T-helper 1 cell treated with Interleukin-12 subunit alpha and Interleukin-12 subunit beta and Interleukin-4 antibody, amounts not matched to agents 30 μg/mL and 1 μg/mL, for 36 hours (primary cell): ENCODE measurements around the gene BICRA.

Experiments used
- H3K27ac Mint-ChIP-seq: one replicate; pipeline ENCODE4 v1.8.0; 2021; ENCODE audit warnings: mild to moderate bottlenecking, mixed read lengths
- H3K27me3 Mint-ChIP-seq: one replicate; pipeline ENCODE4 v1.8.0; 2021; ENCODE audit warnings: low read depth, mixed read lengths
- H3K36me3 Mint-ChIP-seq: one replicate; pipeline ENCODE4 v1.8.0; 2021; ENCODE audit warnings: low read depth, mixed read lengths
- H3K4me1 Mint-ChIP-seq: one replicate; pipeline ENCODE4 v1.8.0; 2021; ENCODE audit warnings: low read depth, mixed read lengths
- H3K4me3 Mint-ChIP-seq: one replicate; pipeline ENCODE4 v1.8.0; 2021; ENCODE audit warnings: mild to moderate bottlenecking, moderate library complexity, mixed read lengths
- H3K9me3 Mint-ChIP-seq: one replicate; pipeline ENCODE4 v1.8.0; 2021; ENCODE audit warnings: mixed read lengths

Gene BICRA

GRCh38 chr19:47695533-47696262, 86.8 kb downstream of the BICRA start:
- Mint-ChIP-seq H3K27me3 (no peaks in the 10 kb centered on the region), H3K36me3 (peaks cover 11% of the 10 kb centered on the region), H3K4me1 (peaks cover 4% of the 10 kb centered on the region), H3K4me3 (no peak overlapping the region), H3K9me3 (no peaks in the 10 kb centered on the region), H3K27ac (peak overlapping the region; percentile 10)

GRCh38 chr19:47696635-47697034, 87.7 kb downstream of the BICRA start:
- no peaks in the 10 kb centered on the region for H3K27me3 Mint-ChIP-seq
- peaks cover 11% of the 10 kb centered on the region for H3K36me3 Mint-ChIP-seq
- no peak overlapping the region for H3K4me3 Mint-ChIP-seq
- no peaks in the 10 kb centered on the region for H3K9me3 Mint-ChIP-seq
- no peaks in the 10 kb centered on the region for H3K4me1 Mint-ChIP-seq
- no peak overlapping the region for H3K27ac Mint-ChIP-seq

DNA sequence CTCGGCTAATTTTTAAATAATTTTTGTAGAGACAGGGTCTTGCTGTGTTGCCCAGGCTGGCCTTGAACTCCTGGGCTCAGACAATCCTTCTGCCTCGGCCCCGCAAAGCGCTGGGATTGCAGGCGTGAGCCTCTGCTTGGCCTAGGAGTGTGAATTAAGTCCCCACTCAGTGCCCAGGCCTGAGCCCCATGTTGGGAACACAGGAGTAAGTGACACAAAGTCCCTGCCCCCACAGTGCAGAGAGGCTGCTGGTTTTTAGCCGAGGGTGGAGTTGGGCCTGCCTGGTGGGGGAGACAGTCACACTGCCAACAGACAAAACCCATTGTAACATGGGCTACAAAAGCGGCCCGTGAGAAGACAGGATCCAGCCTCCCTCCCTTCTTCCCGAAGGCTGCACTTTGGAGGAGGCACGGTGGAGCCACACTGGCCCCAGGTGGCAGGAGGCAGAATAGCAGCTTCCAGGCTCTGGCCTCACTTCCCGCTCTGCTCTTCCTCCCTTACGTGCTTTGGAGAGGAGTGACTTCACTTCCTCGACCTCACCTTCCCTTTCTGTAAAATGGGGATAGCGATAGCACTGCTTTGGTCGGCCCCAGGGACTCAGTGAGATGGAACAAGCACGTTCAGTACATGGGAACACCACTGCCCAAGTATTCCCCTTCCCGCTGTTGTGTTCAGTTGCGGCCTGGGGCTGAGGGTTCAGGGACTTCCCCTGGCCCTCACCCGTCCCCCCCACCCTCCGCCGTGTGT, 89.1 kb downstream of the BICRA start:
- no peak overlapping the region for H3K27ac Mint-ChIP-seq
- H3K36me3 Mint-ChIP-seq, result peaks cover 6% of the 10 kb centered on the region
- H3K4me1 Mint-ChIP-seq, result no peaks in the 10 kb centered on the region
- no peak overlapping the region for H3K4me3 Mint-ChIP-seq
- no peaks in the 10 kb centered on the region for H3K27me3 Mint-ChIP-seq
- no peaks in the 10 kb centered on the region for H3K9me3 Mint-ChIP-seq

DNA sequence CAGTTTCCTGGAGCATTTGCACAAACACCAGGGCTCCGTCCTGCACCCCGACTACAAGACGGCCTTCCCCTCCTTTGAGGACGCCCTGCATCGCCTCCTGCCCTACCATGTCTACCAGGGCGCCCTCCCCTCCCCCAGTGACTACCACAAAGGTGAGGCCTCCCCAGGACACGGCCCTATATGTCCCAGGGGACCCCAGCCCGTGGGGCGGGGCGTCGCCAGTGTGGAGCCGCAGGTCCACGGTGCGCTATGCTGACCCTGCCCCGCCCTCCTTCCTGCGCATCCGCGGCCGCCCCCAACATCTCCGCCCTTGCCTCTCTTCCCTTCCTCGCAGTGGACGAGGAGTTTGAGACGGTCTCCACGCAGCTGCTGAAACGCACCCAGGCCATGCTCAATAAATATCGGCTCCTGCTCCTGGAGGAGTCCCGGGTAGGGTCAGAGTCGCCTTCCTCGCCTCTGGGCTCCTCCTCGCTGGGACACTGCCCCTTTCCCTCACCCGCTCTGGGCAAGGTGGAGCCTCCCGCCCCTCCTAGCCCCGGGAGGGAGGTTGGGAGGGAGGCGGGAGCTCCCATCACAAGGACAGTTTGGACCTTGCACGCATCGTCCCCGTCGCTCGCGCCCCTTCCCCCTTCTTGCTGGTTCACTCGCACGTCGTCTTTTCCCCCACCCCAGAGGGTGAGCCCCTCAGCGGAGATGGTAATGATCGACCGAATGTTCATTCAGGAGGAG, 89.9 kb downstream of the BICRA start:
- Mint-ChIP-seq H3K27ac (no peak overlapping the region), H3K4me1 (no peaks in the 10 kb centered on the region), H3K4me3 (no peak overlapping the region), H3K9me3 (no peaks in the 10 kb centered on the region), H3K36me3 (peaks cover 8% of the 10 kb centered on the region), H3K27me3 (no peaks in the 10 kb centered on the region)

DNA sequence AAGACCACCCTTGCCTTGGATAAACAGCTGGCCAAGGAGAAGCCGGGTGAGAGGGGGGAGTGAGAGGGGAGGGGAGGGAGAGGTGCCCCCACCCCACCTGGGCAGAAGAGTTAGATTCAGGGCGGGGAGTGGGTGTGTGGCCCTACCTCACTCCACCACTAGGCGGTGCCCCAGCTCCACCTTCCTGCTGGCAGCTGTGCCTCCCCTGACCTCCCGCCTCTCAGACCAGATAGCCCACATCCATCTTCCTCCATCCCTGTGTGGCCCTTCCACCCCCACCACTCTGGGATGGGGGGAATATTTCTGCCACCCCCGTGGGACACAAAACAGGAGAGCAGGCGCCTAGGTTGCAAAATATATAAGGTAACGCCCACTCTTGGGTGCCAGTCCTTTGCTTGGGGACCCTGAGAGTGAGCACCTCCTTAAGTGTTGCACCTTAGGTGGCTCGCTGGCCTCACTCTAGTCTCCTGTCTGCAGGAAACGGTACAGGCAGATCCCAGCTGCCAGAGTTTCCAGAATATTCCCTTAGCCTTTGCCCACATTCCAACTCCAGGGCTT, 90.5 kb downstream of the BICRA start:
- H3K36me3 Mint-ChIP-seq, result peaks cover 8% of the 10 kb centered on the region
- no peaks in the 10 kb centered on the region for H3K9me3 Mint-ChIP-seq
- H3K27ac Mint-ChIP-seq, result no peak overlapping the region
- no peaks in the 10 kb centered on the region for H3K4me1 Mint-ChIP-seq
- H3K4me3 Mint-ChIP-seq, result no peak overlapping the region
- no peaks in the 10 kb centered on the region for H3K27me3 Mint-ChIP-seq

GRCh38 chr19:47700934-47701716, 92.2 kb downstream of the BICRA start:
- H3K27ac Mint-ChIP-seq, result no peak overlapping the region
- no peaks in the 10 kb centered on the region for H3K27me3 Mint-ChIP-seq
- H3K4me1 Mint-ChIP-seq, result no peaks in the 10 kb centered on the region
- no peak overlapping the region for H3K4me3 Mint-ChIP-seq
- no peaks in the 10 kb centered on the region for H3K9me3 Mint-ChIP-seq
- peaks cover 8% of the 10 kb centered on the region for H3K36me3 Mint-ChIP-seq

DNA sequence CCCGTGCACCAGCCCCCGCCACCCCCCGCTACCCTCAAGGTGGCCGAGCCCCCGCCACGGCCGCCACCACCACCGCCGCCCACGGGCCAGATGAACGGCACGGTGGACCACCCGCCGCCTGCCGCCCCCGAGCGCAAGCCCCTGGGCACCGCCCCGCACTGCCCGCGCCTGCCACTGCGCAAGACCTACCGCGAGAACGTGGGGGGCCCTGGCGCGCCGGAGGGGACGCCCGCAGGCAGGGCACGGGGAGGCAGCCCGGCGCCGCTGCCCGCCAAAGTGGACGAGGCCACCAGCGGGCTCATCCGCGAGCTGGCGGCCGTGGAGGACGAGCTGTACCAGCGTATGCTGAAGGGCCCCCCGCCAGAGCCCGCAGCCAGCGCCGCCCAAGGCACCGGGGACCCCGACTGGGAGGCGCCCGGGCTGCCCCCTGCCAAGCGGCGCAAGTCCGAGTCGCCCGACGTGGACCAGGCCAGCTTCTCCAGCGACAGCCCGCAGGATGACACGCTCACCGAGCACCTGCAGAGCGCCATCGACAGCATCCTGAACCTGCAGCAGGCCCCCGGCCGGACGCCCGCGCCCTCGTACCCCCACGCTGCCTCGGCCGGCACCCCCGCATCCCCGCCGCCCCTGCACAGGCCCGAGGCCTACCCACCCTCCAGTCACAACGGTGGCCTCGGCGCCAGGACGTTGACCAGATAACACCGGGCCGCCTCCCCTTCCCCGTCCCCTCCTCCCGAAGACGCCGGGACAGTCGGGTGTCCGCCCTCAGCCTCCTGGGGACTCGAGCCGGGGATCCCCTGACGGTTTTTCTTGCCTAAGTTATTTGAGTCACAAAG, 93.0 kb downstream of the BICRA start:
- Mint-ChIP-seq H3K9me3 (no peaks in the 10 kb centered on the region), H3K27ac (no peak overlapping the region), H3K27me3 (no peaks in the 10 kb centered on the region), H3K36me3 (peaks cover 8% of the 10 kb centered on the region), H3K4me1 (no peaks in the 10 kb centered on the region), H3K4me3 (no peak overlapping the region)

DNA sequence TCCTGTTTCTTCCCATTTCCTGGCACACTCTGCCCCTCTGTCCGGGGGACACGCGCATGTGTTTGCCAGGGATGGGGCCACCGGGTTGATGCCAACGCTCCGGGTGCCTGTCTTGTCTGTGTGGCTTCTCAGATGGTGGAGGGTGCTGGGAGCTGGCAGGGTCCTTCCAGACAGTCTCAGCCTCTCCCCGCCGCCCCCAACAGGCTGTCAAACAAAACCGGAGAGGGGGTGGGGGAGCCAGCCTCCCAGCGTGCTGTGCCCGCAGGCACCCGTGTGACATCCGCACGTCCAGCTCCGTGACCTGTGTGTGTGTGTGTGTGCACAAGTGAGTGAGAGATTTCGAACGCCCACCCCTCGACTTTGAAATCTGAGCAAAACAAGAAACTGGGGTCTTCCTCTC, 93.7 kb downstream of the BICRA start:
- Mint-ChIP-seq H3K4me1 (no peaks in the 10 kb centered on the region), H3K36me3 (peaks cover 8% of the 10 kb centered on the region), H3K4me3 (no peak overlapping the region), H3K9me3 (no peaks in the 10 kb centered on the region), H3K27ac (no peak overlapping the region), H3K27me3 (peaks cover 3% of the 10 kb centered on the region)

GRCh38 chr19:47703301-47703700, 94.4 kb downstream of the BICRA start:
- no peak overlapping the region for H3K27ac Mint-ChIP-seq
- no peak overlapping the region for H3K4me3 Mint-ChIP-seq
- no peaks in the 10 kb centered on the region for H3K4me1 Mint-ChIP-seq
- peaks cover 3% of the 10 kb centered on the region for H3K27me3 Mint-ChIP-seq
- no peaks in the 10 kb centered on the region for H3K9me3 Mint-ChIP-seq
- peaks cover 8% of the 10 kb centered on the region for H3K36me3 Mint-ChIP-seq

DNA sequence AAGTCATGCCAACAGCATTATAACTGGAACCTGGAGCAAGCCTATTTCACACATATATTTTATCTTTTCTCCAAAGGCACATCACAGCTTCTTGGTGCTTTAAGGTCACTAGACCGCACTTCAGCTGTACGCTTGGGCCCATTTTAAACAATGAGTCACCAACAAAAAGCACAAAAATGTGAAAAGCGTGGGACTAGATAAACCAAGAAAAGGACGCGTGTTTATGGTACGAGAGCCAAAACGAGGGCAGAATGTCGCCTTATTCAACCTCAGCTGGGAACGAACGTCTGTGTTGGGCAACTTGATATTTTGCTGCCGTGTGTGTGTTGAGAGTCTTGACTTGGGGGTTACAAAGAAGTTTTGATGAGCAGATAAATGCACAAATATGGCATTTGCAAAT, 95.1 kb downstream of the BICRA start:
- Mint-ChIP-seq H3K27ac (no peak overlapping the region), H3K9me3 (no peaks in the 10 kb centered on the region), H3K27me3 (peaks cover 3% of the 10 kb centered on the region), H3K36me3 (peaks cover 8% of the 10 kb centered on the region), H3K4me1 (no peaks in the 10 kb centered on the region), H3K4me3 (no peak overlapping the region)

GRCh38 chr19:47704656-47705055, 95.7 kb downstream of the BICRA start:
- Mint-ChIP-seq H3K4me3 (no peak overlapping the region), H3K36me3 (peaks cover 6% of the 10 kb centered on the region), H3K4me1 (no peaks in the 10 kb centered on the region), H3K27me3 (peaks cover 3% of the 10 kb centered on the region), H3K27ac (no peak overlapping the region), H3K9me3 (no peaks in the 10 kb centered on the region)

GRCh38 chr19:47707135-47707925, 98.4 kb downstream of the BICRA start:
- H3K9me3 Mint-ChIP-seq, result no peaks in the 10 kb centered on the region
- peaks cover 5% of the 10 kb centered on the region for H3K36me3 Mint-ChIP-seq
- no peaks in the 10 kb centered on the region for H3K4me1 Mint-ChIP-seq
- H3K27ac Mint-ChIP-seq, result peak overlapping the region; percentile 33
- peaks cover 8% of the 10 kb centered on the region for H3K27me3 Mint-ChIP-seq
- H3K4me3 Mint-ChIP-seq, result no peak overlapping the region
